GM20431 (cell line): ENCODE results near the gene OSBPL3.

Source experiments
- in situ Hi-C: fragments of 300-500 bp; cut with MseI, MboI; formaldehyde crosslinking; loops from one replicate; pipeline ENCODE4 v1.15.0; 2020; ENCODE audit warnings: low sequenced_read_pairs; ENCODE audit not compliant: unreplicated experiment

The OSBPL3 gene

DNA sequence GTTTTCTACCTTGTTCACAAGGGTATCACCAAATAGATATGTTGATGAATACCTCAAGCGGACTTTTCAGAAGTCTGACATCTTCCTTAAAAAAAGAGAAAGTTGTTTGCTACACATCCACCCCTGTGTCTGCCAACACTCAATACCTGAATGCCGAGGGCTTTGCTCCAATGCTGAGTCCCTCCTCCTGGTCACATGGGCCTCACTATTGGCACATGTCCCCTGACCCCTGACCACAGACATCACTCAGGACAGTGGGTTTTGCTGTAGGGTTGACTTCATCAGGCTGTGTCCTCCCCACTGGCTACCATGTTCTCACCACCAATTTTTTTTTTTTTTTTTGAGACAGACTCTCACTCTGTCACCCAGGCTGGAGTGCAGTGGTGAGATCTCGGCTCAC lies 76.4 kb downstream of the OSBPL3 start:
- in situ Hi-C loops, result no loop called here

DNA sequence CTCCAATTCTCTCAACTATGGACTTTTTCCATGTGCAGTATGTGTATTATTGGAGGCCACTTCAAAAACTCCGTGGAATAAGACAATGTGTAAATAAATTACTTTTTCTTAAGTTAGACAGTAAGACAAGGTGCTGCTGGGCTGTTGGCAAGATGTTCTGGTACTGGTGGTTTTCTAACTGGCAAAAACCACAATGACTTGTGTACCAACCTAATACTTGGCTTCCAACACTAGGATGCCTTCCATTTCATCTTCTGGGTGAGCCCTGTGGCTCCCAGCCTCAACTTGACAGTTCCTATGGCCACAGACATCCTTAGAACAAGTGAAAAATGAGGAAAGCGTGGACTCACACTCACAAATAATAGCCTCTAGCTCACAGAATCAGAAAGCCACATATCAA lies 77.0 kb downstream of the OSBPL3 start:
- in situ Hi-C loops, result no loop called here

DNA sequence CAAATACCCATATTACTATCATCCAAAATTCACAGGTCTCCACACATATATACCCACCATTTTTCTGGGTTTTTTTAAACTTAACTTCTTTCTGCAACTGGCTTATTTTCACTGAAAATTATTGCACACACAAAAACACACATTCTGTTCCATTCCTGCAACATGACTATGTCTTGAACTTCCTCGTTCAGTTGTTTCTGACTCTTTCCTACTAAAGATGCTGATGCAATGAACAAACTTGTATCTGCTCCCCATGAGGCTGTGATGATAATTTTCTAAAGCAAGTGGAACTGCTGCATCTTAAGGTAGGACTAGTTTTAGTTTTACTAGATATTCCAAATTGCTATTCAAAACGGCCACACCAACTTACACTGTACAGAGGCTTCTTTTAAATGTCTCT lies 77.7 kb downstream of the OSBPL3 start:
- in situ Hi-C loops, result no loop called here

DNA sequence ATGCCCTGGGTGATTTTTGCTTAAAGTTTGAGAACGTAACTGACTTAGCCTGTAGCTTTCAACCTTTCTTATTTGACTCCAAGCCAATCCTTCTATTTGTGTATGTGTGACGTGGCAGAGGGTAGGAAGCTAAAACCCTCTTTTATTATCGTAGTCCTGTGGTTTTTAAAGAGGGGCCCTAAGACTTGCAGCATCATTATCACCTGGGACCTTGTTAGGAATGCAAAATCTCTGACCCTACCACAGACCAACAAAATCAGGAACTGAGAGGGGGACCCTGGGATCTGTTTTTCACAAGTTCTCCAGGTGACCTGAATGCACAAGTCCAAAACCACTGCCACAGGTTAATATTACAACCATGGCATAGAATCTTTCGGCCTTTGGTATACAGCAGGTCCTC lies 80.1 kb downstream of the OSBPL3 start:
- in situ Hi-C loops, result no loop called here

DNA sequence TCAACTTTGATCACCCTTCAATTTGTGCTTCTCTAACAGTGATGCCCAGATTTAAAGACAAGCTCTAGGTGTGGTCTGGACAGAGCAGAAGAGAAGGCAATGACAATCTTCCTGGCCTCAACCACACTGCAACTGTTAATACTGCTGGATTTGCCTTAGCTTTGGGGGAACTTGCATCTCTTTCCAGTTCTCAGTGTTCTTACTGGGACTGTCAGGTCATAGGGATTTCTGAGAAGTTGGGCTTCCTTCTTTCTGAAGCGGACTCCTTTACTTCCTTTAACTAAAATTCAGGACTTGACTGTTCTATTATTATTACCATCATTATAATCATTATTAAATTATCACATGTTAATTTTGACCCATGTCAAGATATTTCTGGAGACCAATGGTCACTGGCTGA lies 80.8 kb downstream of the OSBPL3 start:
- in situ Hi-C loops, result no loop called here

DNA sequence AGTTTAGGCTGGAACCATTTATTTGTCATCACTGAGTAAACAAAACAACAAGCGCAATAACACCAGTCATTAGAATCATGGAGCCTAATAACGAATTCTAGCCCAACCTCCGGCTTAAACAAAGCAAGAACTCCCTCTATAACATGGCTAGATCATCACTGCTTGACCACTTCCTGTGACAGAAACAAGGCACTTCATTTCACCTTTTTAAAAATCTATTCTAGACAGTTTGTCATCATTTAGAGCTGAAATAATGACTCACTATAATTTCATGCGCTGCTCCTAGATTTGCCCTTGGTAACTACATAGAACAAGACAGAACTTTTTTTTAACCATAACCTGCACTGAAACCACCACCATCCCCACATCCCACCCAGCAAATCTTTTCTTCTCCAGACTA lies 81.3 kb downstream of the OSBPL3 start:
- in situ Hi-C loops, result no loop called here

DNA sequence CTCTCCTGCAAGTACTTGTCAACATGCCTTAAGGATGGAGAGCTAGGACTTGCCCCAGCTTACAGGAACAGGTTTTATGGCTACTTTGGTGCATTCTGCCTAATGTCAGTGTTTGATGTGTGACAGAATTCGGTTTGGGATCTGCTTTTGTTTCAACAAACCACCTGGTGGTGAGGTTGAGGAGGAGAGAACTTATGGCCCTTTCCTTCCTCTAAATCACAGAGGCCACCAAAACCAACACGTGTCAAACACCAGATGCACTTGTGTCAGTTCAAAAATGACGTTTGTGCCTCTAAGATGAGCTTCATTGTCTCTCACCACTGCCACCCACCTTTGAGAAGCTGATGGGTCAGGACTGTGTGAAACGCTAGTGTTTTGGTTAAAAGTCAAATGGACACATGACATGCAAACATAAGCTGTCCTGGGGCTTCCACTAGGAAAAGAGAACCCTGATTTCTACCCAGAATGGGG lies 83.9 kb downstream of the OSBPL3 start:
- in situ Hi-C loops, result no loop called here

DNA sequence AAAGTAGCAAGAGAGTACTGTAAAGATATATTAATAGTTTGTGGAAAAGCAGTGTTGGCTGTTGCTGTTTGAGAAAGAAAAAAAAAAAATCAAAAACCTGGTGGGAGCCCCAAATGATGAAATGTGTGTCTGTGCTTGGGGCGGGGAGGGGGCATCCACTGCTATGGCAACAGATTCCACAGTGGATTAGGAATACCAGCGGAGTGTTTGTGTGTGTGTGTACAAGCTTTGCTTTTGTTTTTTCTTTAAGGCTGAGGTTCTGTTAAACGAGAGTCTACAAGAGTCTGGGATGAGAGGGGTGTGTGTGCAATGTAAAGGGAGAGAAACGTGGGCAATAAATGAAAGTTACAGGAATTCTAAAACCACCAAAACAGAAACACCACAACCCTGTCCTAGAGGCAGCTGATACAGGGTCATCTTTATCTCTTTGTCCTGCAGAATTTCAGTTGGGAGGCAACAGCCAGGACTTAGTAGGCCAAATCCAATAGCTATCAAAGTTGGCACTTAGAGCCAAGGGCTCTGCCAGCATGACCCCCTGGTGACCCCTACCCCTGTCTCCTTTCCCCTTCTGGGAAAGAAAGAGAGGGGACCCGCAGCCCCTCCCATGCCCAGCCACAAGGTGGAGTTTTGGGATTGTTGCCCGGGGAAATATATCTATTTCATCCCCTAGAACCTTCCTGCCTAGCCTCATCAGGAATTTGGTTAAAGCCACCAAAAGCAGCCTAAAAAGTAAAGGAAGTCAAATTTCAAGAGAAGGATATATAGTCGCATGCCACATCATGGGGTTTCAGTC lies 85.4 kb downstream of the OSBPL3 start:
- in situ Hi-C loops, result no loop called here

DNA sequence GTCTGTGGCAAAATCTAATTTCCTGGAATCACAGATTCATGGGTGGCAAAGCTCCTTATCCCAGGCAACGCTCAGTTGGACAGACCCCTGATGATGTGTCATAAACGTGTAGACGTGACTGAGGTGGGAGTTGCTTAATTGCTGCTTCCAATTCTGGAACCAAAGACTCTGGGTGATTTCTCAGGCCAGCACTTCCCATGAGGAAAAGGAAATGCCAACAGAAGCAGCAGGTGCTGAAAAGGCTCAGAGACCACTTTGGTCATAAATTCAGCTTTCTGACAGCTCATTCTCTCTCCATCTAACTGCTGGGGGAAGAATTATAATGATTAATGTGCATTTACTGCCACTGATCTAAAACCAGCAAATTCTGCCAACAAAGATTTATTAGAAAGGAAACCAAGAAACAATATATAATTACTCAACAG lies 88.7 kb downstream of the OSBPL3 start:
- in situ Hi-C loops, result no loop called here

DNA sequence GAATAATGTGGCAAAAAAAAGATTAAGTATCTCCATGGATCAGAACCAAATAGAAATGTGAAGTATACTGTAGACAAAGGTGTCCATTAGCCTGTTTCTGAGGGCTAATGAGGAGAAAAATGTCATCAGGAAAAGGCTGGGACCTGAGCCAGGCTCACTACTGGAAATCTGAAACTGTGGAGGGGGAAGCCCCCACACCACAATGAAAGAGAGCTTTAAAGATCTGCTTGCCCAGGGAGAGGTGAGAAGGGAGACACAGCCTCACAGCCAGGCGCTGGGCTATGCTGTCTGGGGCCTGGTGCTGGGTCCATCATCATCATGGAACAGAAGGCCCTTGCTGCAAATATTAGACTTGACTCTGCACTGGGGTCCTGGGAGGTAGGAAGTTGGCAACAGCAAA lies 90.4 kb downstream of the OSBPL3 start:
- in situ Hi-C loops, result no loop called here

DNA sequence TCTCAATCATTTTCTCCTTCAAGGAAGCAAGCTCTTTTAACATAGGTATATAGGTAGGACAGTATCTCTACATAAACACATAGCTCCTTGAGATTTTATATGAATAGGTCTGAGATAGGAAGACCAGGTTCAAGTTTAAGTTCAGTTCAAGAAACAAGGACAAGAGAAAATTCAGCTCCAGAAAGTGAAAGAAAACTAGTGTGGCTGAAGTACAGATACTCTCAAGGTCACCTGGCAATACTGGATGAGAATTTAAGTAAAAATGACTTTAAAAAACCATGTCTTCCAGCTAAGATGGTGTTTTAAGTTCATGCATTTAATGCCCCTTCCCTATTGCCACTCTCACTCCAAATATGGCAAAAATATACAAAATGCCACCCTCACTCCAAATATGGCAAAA lies 91.3 kb downstream of the OSBPL3 start:
- in situ Hi-C loops, result no loop called here

DNA sequence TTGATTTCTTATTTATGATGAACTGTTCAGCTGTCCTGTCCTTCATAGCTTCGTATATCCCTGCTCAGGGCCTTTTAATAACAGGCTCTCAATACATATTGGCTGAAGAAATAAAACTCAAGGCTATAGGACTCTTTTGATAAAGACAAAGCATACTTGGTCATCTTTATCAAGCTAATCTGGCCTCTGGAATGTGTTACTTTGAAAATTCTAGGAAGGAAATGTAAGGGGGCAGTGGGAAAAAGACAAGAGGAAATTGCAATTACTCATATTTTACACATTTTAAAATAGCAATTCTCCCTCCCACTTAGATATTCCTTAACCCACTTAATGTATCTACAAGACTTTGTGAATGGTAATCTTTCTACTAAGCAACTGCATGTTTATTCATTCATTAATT lies 94.3 kb downstream of the OSBPL3 start:
- in situ Hi-C loops, result no loop called here

DNA sequence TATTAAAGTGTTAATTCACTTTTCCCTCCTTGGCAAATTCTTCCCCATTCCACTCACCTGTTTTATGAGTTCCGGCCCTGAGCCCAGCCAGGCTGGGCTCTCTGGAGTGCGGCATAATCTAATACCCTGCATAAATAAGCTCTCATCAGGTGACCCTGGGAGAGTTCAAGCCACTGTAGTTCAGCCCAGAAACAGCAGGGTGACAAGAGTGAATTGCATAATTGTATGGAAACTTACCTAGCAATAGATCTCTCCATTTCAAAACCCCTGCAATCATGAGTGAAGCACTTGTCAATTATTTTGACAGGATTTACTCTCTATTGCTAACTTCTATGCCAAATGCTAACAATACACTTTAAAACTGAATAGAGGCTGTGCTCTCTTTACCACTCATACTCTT lies 94.7 kb downstream of the OSBPL3 start:
- in situ Hi-C loops, result no loop called here

DNA sequence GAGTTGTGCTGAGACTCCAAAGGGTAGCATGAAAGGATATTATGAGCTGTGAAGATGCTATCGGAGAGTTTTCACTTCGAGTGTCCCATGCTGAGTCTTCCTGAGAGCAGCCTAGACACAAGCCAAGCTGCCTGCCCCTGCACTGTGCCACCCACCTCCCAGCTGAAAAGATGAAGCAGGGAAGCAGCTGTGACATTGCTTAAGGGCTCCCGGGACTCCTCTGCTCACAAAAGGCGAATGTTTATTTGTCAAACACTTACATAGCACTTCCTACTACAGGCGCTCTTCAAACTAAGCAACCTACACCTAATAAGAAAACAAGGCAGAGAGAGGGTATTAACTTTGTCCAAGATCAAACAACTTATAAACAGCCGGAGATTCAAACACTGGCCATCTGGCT lies 95.6 kb downstream of the OSBPL3 start:
- in situ Hi-C loops, result no loop called here

DNA sequence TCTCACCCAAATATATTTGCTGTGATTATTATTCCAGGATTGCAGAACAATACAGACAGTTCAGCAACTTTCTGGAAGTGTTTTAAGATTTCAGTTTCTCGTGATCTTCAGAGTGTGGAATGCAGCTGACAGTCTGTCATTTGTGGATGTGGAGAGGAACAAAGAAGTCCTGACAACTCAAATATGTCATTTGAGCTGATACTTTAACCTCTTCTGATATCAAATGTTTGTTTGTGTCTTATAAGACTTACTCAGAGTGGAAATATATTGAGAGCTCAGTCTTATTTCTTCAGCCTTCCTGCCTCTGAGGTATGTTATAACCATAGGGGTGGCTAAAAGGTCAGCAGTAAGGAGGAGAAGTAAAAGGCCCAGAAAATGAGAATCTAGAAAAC lies 96.4 kb downstream of the OSBPL3 start:
- in situ Hi-C loops, result no loop called here

DNA sequence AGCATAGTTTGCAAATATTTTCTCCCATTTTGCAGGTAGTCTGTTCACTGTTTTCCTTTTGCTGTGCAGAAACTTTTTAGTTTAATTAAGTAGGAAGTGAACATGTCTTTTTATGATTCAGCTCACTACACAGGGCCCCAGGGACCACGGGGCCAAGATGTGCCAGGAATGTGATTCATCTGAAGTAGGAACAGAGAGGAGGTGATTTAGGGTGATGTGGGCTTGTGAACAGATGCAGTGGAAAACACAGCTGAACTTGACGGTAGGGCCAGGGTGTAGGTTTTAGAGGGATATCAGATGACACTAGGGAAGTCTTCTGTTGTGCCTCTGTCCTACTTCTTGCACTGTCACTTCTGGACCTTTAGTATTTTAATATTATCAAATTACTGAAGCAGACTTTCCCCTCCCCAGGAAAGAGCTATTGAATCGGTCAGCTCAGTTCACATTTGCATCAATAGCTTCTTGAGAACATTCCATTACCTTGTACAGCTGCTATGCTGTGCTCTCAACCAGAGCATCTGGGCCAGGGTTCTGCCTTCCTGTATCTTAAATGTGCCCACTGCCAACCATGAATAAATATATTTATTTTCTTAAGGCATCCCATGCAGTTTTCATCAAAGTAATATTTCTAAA lies 96.9 kb downstream of the OSBPL3 start:
- in situ Hi-C loops, result no loop called here

DNA sequence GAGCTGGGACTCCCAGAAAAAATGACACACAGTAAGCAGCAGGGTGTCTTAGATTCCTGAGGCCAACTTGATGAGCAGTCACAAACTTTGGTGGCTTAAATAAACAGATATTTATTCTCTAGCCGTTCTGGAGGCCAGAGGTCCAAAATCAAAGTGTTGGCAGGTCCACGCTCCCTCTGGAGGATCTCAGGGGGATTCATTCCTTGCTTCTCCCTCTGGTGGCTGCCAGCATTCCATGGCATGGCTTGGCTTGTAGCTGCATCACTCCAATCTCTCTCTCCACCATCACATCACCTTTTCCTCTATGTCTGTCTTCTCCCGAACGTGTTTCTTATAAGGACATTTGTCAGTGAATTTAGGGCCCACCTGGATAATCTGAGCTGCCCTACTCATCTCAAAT lies 98.4 kb downstream of the OSBPL3 start:
- in situ Hi-C loops, result no loop called here

DNA sequence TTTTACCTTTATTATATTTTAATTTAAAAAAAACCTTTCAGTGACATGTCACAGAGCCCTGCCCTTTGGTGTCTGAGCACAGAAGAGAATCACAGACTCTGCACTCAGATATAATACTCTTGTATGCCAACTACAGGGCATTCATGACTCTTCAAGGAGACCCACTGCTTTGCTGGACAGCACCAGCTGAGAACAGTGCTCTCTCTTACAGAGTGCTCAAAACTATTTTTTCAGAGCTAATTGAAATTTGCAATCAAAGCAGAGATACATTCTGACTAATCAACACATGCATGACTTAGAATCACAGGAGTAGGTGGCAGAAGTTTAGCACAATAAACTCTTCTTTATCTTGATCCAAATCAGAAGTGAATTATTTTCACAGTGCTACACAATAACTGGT lies 99.1 kb downstream of the OSBPL3 start:
- in situ Hi-C loops, result no loop called here

DNA sequence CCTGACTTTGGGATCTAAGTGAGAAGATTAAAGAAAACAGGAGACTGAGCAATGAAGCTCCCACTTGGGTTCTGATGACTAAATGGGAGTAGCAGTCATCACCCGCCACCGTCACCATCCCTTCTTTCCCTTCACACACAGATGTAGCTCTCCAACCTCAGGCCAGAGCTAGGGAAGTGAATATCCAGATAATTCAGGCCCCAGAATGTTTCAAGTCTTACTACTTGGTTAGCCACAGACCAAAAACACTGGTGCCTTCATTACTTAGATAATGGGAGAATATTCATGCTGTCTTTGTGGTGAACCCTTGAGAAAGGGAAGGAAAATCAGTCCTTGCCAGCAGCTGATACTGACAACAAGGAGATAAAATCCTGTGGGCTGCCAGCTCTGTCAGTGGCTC lies 100.7 kb downstream of the OSBPL3 start:
- in situ Hi-C loops, result no loop called here

DNA sequence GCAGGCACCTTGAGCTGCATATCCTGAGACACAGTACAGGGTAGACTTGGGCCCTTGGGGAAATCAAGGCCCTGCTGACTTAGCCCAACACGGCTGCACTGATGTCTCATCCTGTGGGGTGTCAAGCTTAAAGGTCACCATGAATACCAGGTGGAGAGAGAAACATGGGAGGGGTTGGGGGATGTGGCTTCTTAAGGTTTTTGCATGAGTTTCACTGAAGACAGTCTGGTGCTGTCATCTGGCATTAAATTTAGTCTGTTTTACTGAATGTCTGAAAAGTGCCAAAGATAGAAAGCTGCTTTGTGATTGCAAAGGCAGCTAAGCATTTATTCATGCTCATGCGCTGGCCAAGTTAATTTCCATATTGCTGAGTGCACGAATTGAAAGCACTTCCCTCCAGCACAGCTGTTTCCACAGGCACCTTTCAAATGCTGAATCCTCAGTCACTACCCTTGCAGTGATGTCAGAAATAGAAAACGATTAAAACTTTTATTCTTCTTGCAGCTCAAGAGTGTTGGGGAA lies 102.1 kb downstream of the OSBPL3 start:
- in situ Hi-C loops, result no loop called here

DNA sequence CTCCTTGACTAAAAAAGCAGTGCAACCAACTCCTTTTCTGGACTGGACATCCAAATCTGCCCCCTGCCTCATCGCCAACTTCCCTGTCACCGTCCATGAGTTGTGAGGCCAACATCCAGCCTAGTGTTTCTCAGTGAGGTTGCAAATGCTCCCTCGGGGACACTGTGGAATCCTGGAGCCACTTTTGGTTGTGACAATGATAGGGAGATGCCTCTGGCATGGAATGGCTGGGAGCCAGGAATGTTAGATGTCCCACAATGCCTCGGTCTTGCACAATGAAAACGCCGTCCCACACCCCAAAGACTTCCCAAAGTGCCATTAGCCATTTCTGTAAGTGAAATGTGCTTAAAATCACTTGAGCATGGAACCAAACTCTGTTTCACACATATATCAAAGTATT lies 105.2 kb downstream of the OSBPL3 start:
- in situ Hi-C loops, result no loop called here

DNA sequence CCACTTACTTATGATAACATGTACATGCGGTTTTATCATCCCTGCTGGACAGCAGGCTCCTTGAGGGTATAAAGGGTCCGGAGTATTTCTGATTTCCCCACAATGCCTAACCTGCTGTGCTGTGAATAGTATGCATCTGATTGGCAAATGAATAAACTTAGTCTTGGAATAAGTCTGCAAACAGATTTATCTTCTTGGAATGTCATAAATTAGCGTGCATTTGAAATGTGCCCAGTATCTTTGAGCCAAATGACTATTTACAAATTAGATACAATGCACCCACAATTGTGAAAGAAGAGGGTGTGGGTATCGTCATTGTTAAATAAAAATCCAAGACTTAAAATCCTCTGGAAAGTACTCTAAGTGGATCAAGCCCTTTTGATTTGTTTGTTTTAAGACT lies 106.0 kb downstream of the OSBPL3 start:
- in situ Hi-C loops, result no loop called here
